Peyer's patch (tissue), 4 donors: Measurements from ENCODE around the gene MTFMT.

ENCODE experiments used
- CTCF ChIP-seq, 6 experiments: fragments of 450-650 bp in 4 of 6; fragments of 200-600 bp in 2 of 6; sonication (generic) in 1 of 6; IDR thresholded peaks; one replicate each; pipeline ENCODE4 v1.5.1; 2017 to 2019; ENCODE audit warnings: antibody characterized with exemption in 6 of 6, mild to moderate bottlenecking in 3 of 6, moderate library complexity in 1 of 6
- POLR2A ChIP-seq, 2 donors: fragments of 450-650 bp; IDR thresholded peaks; one replicate each; pipeline ENCODE4 v1.5.1; 2017; ENCODE audit warnings: antibody characterized with exemption in 2 of 2, mild to moderate bottlenecking in 2 of 2, moderate library complexity in 2 of 2

- TF ChIP-seq POLR2A (IDR thresholded peaks at IDR 0.05), result no peak
- TF ChIP-seq CTCF (IDR thresholded peaks at IDR 0.05), result no peak
These were observed 37.8 kb downstream of the MTFMT start for GRCh38 chr15:64991536-64992135.
